BLaER1 (cell line): Measurements from ENCODE around the gene ZDHHC7.
A peak's percentile ranks its signal among the peaks of the same experiment; 100 is the strongest.

Experiments used
- H3K27ac ChIP-seq: shearing (Covaris generic); formaldehyde crosslinking; 2 replicates; pipeline ENCODE4 v1.8.1; 2022
- H3K27me3 ChIP-seq: shearing (Covaris generic); formaldehyde crosslinking; 2 replicates; pipeline ENCODE4 v1.8.1; 2022
- H3K36me3 ChIP-seq: shearing (Covaris generic); formaldehyde crosslinking; 2 replicates; pipeline ENCODE4 v1.8.1; 2022
- H3K4me1 ChIP-seq: shearing (Covaris generic); formaldehyde crosslinking; 2 replicates; pipeline ENCODE4 v1.8.1; 2022
- H3K4me2 ChIP-seq: shearing (Covaris generic); formaldehyde crosslinking; 2 replicates; pipeline ENCODE4 v1.8.1; 2022
- H3K4me3 ChIP-seq: shearing (Covaris generic); formaldehyde crosslinking; 2 replicates; pipeline ENCODE4 v1.8.1; 2022
- H3K9ac ChIP-seq: shearing (Covaris generic); formaldehyde crosslinking; 2 replicates; pipeline ENCODE4 v1.8.1; 2022
- H3K9me3 ChIP-seq: shearing (Covaris generic); formaldehyde crosslinking; 2 replicates; pipeline ENCODE4 v1.8.1; 2022
- H4K20me1 ChIP-seq: shearing (Covaris generic); formaldehyde crosslinking; 2 replicates; pipeline ENCODE4 v1.8.1; 2022
- Cebpa-rat ChIP-seq: shearing (Covaris generic); IDR thresholded peaks from 2 replicates; pipeline ENCODE4 v1.8.1; 2022

ZDHHC7 gene

DNA sequence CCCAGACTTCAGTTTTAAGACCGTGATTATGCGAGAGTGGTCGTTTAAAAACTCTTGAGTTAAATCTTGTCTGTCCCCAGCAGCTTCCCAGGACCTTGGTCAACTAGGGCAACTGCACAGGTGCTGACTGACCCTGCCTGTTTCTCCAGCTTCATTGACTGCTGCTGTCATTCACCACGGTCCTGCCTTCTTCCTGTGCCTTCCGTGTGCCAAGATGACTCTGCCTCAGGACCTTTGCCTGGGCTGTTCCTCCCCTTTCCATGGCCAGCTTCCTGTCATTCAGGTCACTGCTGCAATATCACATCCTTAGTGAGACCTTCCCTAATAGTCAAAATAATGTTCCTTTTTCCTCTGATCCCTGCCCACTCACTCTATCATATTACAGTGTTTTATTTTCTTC, 20.1 kb upstream of the ZDHHC7 start:
- no peaks in the 10 kb centered on the region for H3K9me3 ChIP-seq
- no peak overlapping the region for H3K4me2 ChIP-seq
- H3K9ac ChIP-seq, result no peak overlapping the region
- H3K27me3 ChIP-seq, result peaks cover 28% of the 10 kb centered on the region
- H4K20me1 ChIP-seq, result peaks cover 19% of the 10 kb centered on the region
- peaks cover 49% of the 10 kb centered on the region for H3K4me1 ChIP-seq
- no peak overlapping the region for H3K27ac ChIP-seq
- TF ChIP-seq Cebpa-rat, result no peak
- H3K36me3 ChIP-seq, result no peaks in the 10 kb centered on the region
- H3K4me3 ChIP-seq, result no peak overlapping the region

DNA sequence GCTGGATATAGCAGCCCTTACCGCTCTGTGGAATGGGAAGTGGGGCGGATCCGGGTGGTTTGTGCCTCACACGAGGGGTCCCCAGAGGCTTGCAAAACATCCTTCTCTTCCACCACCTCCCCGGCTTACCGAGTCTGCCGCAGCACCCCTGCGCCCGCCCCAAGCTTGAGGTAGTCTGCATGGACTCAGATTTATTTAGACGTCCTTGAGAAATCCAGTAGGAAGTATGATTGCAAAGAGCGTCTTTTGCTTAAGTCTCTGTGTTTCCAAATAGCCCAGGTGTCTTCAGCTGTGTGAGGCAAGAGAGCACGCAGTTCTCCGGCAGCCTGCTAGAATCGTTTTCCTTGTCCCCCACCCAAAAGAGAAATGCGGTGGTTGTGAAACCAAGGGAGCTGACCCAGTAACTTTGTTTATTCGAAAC, 18.7 kb upstream of the ZDHHC7 start:
- Histone ChIP-seq H3K4me1 (peaks cover 54% of the 10 kb centered on the region), H3K27ac (no peak overlapping the region), H3K4me3 (0 out of 2 replicates have a peak overlapping the region, but pooled peaks have one; percentile 29), H3K9me3 (no peaks in the 10 kb centered on the region), H3K9ac (no peak overlapping the region), H3K4me2 (peak overlapping the region; percentile 89), H4K20me1 (peaks cover 19% of the 10 kb centered on the region), H3K36me3 (no peaks in the 10 kb centered on the region), H3K27me3 (peaks cover 28% of the 10 kb centered on the region)
- peak; percentile 50; the same call in 1 of the 2 replicates for TF ChIP-seq Cebpa-rat

DNA sequence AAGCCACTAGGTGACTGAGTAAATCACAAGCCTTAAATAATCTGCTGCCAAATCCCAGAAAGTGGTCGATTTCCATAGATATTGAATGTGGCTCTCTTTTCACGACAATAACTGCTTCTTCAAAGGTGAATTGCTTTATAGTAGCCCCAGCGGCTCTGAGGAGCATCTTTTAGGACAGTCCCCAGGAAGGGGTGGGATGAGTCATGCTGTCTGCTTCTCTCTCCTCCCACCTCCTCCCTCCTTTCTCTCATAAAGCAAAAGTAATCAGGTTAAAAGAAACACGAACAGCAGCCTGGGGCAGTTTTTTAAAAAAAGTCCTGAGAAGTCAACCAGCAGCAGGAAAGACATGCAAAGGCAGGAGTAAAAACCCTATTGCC, 18.1 kb upstream of the ZDHHC7 start:
- no peak overlapping the region for H3K9ac ChIP-seq
- H3K4me2 ChIP-seq, result peak overlapping the region; percentile 89
- no peak for TF ChIP-seq Cebpa-rat
- peaks cover 28% of the 10 kb centered on the region for H3K27me3 ChIP-seq
- H3K36me3 ChIP-seq, result no peaks in the 10 kb centered on the region
- H3K27ac ChIP-seq, result no peak overlapping the region
- H3K9me3 ChIP-seq, result no peaks in the 10 kb centered on the region
- peaks cover 19% of the 10 kb centered on the region for H4K20me1 ChIP-seq
- 0 out of 2 replicates have a peak overlapping the region, but pooled peaks have one; percentile 29 for H3K4me3 ChIP-seq
- H3K4me1 ChIP-seq, result peaks cover 54% of the 10 kb centered on the region

DNA sequence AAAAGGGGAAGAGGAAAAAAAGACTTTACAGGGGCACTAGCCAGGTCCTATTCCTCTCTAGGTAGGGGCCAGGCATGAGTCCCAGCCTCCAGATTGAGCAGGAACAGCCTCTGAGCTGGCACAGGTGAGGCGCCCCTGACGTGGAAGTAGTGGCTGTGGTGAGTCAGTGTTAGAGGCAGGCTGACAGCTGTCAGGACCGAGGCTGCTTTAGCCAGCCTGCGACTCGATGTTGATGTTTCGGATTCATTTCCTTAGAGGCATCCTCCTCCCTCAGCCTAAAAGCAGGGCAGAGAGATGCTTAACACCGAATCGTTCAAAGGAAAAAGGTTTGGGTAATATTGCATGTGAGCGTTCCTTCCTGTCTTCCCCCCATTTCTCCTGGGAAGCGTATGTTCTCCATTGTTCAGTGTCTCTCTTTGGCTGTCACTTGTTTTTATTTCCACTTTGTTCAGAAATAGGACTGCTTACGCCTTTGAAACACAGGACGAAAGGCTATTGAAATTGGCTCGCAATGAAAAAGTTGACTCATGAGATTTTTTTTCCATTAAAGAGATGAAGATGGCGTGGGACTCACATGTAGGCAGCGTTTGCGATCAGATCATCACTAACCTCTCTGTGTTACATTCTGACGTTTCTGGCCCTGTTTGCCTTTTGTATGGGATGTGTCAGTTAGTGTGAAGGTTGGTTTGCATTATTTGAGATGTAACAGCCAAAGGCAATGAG, 17.5 kb upstream of the ZDHHC7 start:
- no peaks in the 10 kb centered on the region for H3K36me3 ChIP-seq
- peaks cover 28% of the 10 kb centered on the region for H3K27me3 ChIP-seq
- no peak overlapping the region for H3K9ac ChIP-seq
- no peak overlapping the region for H3K27ac ChIP-seq
- H3K4me2 ChIP-seq, result peak overlapping the region; percentile 89
- H3K4me3 ChIP-seq, result peak overlapping the region; percentile 68
- H3K4me1 ChIP-seq, result peaks cover 51% of the 10 kb centered on the region
- H4K20me1 ChIP-seq, result peaks cover 19% of the 10 kb centered on the region
- TF ChIP-seq Cebpa-rat, result no peak
- no peaks in the 10 kb centered on the region for H3K9me3 ChIP-seq

DNA sequence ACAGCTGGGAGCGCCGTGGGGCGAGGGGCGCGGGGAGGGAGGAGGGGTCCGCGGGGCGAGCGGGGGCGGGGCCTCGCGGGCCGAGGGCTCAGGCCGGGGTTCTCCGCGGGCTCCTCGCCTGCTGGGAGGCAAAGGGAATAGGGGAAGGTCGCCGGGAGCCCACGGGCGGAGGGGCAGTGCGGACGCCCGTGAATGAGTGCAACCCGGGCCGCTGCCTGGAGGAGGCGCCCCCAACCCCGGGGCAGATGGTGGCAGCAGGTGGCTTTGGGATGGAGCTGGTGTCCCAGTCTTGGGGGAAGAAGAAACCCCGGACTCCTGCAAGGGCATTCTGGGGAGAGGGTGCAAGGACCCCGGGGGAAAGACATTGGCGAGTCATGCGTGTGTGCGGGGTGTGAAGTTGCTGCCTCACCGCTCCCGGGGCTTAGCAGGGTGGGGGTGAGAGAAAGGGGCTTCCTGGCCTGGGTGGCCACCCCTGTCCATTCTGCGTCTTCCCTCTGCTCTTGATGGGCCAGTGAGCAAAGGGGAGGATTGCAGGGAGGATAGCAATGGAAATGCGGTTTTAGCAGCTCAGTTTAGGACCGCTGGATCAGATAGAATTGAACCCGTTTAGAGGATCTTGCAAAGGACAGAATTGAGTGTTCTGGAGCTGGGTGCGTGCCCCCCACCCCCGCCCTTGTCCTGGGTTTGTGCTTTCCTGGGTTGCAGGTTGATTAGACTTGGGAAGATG, 16.8 kb upstream of the ZDHHC7 start:
- Histone ChIP-seq H3K4me2 (peak overlapping the region; percentile 89), H3K27me3 (peaks cover 28% of the 10 kb centered on the region), H3K27ac (no peak overlapping the region), H3K36me3 (no peaks in the 10 kb centered on the region), H3K9me3 (no peaks in the 10 kb centered on the region), H3K9ac (peak overlapping the region; percentile 64), H3K4me1 (peaks cover 43% of the 10 kb centered on the region), H3K4me3 (peak overlapping the region; percentile 68), H4K20me1 (peaks cover 19% of the 10 kb centered on the region)
- no peak for TF ChIP-seq Cebpa-rat

DNA sequence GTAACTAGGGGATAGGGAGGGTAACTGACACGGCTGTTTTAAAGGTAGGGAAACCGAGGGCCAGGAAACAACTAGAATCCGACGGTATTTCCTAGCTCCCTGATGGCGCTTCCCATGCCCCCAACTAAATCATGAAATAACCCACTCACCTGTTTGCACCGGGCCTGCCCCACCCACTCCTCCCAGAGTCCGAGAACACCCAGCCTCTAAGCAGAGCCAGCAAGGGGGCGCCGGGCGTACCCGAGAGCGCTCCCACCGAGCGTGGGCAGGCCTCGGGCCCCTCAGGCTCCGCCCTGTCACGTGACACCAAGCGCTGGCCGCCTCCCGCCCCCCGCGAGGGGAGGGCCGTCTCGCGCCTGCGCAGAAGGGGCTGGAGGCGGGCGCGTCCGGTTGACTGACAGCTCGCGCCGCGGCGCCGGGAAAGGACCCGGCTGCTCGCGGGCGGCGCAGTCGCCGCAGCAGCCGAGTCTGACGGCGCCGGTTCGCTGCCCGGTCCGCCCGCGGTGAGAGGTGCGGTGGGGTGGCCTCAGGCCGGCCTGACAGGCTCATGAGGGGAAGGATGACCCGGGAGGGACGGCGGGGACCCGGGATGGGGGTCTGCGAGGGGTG, 16.1 kb upstream of the ZDHHC7 start, which contains the start of gene KIAA0513:
KIAA0513 (plus strand) TSS at position 447 of the 609 bp plus-strand sequence. CDS start 39,277 bp downstream, outside the sequence.
- no peak within 1 kb of the TSS for H3K27ac ChIP-seq
- H3K4me1 ChIP-seq, result peaks cover 41% of the 10 kb centered on the region
- peak within 1 kb of the TSS; percentile 89 for H3K4me2 ChIP-seq
- peak within 1 kb of the TSS; percentile 64 for H3K9ac ChIP-seq
- H3K36me3 ChIP-seq, result no peaks in the 10 kb centered on the region
- no peak for TF ChIP-seq Cebpa-rat
- H3K4me3 ChIP-seq, result peak within 1 kb of the TSS; percentile 68
- 0 out of 2 replicates have a peak, but pooled peaks cover 5% of the 10 kb centered on the region for H3K9me3 ChIP-seq
- peaks cover 19% of the 10 kb centered on the region for H4K20me1 ChIP-seq
- peaks cover 28% of the 10 kb centered on the region for H3K27me3 ChIP-seq

DNA sequence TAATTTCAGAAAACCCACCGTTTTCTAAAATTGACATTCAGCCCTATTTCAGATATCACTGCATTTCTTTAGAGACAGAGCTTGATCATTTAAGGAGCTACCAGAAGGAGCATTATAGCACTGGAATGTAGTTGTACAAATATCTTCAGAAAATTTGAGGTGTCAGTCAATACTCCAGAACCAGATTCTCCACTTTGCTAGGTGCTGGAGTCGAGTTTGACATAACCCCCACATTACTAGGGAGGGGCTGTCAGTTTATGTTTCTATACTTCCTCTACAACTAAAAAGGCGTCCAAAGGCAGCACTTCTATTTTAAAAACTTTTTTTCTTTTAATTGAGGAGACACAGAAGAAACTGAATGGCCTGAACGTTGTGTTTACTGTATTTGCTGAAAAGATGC, 15.4 kb upstream of the ZDHHC7 start:
- H3K9ac ChIP-seq, result no peak overlapping the region
- H3K36me3 ChIP-seq, result no peaks in the 10 kb centered on the region
- no peak overlapping the region; the same call in 1 of the 2 replicates for H3K4me3 ChIP-seq
- peak overlapping the region; percentile 89 for H3K4me2 ChIP-seq
- peaks cover 28% of the 10 kb centered on the region for H3K27me3 ChIP-seq
- H3K9me3 ChIP-seq, result 0 out of 2 replicates have a peak, but pooled peaks cover 5% of the 10 kb centered on the region
- no peak for TF ChIP-seq Cebpa-rat
- peaks cover 41% of the 10 kb centered on the region for H3K4me1 ChIP-seq
- H4K20me1 ChIP-seq, result peaks cover 19% of the 10 kb centered on the region
- no peak overlapping the region for H3K27ac ChIP-seq

DNA sequence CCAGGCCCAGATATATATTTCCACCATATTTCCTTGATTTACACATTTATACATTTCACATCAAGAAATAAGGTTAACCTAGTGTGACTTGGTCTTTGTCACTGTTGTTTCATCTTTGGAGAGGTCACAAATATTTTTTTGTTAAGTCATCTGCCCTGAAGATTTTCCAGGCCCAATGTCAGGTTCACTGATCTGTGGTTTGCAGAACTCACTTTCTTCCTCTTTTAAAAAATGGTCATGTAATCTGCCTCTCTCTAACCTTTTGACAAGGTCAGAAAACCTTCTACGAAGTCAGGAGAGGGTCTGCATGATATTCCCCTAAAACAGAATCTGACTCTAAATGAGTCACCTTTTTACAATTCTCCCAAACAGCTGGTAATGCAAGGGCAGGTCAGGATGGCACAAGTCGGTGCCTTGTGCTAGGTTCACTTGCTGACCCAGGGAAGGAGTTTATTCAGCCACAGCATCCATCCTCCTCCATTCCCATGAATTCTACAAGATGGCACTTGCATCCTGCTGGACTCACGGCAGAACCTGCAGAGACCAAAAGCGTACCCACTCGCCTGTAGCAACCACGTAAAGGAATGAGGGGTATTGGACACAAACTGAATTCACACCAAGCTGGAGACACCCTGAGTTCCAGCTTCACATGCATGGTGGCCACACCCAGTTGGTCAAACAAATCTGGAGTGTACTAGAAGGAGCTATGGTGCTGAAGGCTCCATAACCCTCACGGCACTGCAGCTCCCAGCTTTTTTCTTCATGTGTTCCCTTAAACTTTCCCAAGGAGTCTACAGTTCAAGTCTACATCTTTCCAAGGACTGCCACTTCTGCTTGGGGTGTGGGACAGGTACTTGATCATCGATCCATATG, 14.7 kb upstream of the ZDHHC7 start:
- no peak overlapping the region for H3K9ac ChIP-seq
- no peak overlapping the region for H3K4me3 ChIP-seq
- no peaks in the 10 kb centered on the region for H3K36me3 ChIP-seq
- H3K9me3 ChIP-seq, result 0 out of 2 replicates have a peak, but pooled peaks cover 5% of the 10 kb centered on the region
- peaks cover 19% of the 10 kb centered on the region for H4K20me1 ChIP-seq
- H3K4me2 ChIP-seq, result no peak overlapping the region
- peaks cover 28% of the 10 kb centered on the region for H3K27me3 ChIP-seq
- no peak for TF ChIP-seq Cebpa-rat
- no peak overlapping the region for H3K27ac ChIP-seq
- peaks cover 41% of the 10 kb centered on the region for H3K4me1 ChIP-seq

DNA sequence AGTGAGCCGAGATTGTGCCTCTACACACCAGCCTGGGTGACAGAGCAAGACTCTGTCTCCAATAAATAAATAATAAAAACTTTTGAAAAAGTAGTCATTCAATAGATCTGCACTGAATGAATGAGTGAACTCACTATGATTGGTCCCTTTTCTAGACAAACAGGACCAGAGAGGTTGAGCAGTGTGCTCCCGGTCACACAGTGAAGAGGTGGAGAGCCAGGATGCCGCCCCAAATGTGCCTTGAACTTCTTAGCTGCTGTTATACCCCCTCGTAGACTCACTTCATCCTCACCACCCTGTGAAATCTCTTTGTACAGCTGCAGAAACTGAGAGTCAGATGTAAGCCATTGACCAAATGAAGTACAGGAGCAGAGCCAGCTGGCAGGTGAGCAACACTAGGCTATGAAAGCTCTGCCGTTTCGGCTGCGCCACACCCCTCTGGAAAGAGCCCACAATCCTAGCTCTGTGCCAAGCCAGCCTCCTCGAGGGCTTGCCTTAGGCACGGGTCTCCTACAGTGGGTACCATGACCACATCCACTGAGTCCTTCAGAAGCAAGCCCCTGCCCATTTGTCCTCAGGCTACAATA, 8.4 kb upstream of the ZDHHC7 start:
- no peak overlapping the region for H3K4me2 ChIP-seq

More for the DNA sequence above, 8.4 kb upstream of the ZDHHC7 start:
- Histone ChIP-seq H3K9ac (no peak overlapping the region), H3K4me1 (peaks cover 15% of the 10 kb centered on the region), H3K36me3 (no peaks in the 10 kb centered on the region), H3K27me3 (no peaks in the 10 kb centered on the region), H3K27ac (no peak overlapping the region), H3K4me3 (no peak overlapping the region), H4K20me1 (no peaks in the 10 kb centered on the region), H3K9me3 (0 out of 2 replicates have a peak, but pooled peaks cover 5% of the 10 kb centered on the region)
- no peak for TF ChIP-seq Cebpa-rat
